HG03558 (cell line): ENCODE measurements around the gene HCRTR1.

Source experiments
- ATAC-seq: cut with Tn5 transposase; IDR thresholded peaks from one replicate; pipeline ENCODE4 v1.9.1; 2021; ENCODE audit warnings: moderate number of reproducible peaks; ENCODE audit not compliant: unreplicated experiment; ENCODE audit errors: extremely low read depth

HCRTR1 gene

DNA sequence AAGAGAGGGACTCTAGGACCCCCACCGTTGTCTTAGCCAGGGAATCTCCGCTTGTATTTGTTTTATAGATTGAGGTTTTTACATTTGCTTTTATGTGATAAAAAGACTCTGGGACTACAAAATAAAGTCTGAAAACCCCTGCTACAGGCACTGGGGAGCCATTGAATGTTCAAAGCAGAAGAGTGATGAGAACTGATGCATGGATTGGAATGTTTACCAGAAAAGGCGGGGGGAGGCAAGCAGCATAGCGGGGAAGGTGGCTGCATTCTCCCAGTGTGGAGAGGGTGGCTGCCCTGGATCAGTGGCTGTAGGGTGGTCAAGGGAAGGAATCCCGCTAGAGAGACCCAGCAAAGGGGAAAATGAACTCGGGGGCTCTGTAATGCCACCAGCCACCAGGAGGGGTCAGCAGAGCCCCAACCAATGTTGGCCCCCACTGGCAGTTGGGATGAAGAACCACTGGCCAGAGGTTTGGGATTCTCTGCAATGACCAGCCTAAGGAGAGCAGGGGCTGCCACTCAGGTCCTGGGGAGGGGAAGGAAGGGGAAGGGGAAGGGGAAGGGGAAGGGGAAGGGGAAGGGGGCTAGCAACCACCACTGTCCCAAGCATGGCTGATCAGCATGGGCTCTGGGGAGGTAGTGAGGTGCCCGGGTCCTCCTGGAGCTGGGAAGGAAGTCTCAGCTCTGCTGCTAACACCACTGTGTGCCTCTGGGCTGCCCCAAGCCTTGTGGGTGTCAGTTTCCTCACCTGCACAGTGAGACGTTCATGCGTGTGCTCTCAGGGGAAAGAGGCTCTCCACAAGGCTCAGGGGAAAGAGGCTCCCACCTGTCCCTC is 46.3 kb downstream of the HCRTR1 start:
- no peak for ATAC-seq

GRCh38 chr1:31664528-31664927 is 47.0 kb downstream of the HCRTR1 start:
- ATAC-seq = no peak

DNA sequence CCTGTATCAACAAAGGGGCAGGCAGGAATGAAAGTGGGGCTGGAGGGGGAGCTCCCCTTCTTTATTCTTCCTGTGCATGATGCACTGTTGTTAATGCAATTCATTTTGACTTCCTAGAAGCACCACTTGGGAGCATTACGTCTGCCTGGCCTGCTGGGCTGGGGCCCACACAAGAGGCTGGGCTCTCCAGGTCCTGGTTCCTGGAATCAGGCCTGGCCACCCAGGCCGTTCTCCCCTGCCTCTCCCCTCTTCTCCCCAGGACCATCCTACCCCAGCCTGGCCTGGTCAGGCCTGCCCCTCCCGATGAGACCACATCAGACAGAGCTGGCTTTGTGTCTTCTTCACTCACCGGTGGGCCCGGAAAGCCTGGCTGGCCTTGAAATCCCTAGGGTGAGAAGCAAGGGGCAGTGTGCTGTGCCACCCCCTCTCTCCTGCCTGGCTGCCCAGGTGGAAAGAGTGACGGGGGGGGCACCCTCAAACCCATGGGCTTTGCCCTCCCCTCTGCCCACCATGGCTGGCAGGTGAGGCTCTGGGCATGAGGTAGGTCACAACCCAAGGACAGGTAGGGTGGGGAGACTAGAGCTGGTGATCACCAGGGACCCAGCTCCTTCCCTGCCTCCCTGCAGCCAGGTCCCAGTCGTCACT is 47.9 kb downstream of the HCRTR1 start:
- no peak for ATAC-seq

- ATAC-seq = no peak
Observed at GRCh38 chr1:31666263-31666963, 48.9 kb downstream of the HCRTR1 start.

GRCh38 chr1:31667065-31667785 is 49.7 kb downstream of the HCRTR1 start:
- no peak for ATAC-seq

- no peak for ATAC-seq
Observed at GRCh38 chr1:31668303-31668883, 50.9 kb downstream of the HCRTR1 start.

DNA sequence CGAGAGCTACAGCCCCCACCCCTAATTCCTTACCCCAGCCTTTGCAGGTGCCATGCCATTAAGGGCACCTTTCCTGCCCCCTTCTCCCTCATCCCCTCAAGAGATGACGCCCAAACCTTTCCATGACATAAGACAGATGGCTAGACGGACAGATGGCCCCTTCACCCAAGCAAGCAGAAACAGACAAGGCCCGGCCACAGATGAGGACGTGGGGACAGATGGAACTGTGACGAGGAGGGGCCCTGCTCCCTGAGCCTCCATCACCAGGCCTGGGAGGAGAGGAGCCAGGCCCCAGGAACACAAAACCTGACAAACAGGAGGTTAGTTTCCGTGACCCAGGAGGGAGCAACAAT is 51.9 kb downstream of the HCRTR1 start:
- ATAC-seq = no peak

DNA sequence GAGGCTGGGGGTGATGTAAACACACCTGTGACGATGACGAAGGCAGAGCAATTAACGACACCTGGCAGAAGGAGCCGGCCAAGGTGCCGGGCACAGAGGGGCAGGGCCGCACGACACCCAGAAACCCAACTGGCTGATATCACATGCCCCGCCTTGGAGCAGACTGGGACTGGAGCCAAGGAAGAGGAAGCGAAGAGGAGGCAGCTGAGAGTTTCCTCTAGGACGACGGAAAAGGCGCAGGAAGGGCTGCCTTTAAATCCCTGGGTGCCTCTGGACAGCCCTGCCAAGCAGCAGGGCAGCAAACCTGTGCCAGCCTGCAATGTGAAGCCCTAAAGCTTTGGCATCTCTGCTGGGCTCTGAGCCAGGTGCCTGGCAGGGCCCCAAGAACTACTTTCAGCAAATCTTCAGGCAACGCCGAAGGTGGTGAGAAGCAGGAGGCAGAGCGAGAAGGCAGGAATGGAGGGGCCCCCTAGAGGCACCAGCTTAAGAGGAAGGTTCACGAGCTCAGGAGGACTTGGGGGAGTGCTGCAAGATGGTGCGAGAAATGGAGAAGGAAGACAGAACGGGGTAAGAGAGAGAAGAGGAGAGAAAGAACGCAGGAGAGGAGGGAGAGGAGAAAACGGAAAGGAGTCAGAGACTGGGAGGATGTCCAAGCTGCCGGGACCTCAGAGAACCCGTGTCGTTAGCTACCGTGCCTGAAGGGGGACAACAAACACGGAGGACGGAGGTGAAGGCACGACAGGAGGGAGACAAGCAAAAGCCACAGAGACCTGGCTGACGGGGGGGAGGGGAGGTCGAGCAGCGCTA is 52.5 kb downstream of the HCRTR1 start:
- no peak for ATAC-seq

DNA sequence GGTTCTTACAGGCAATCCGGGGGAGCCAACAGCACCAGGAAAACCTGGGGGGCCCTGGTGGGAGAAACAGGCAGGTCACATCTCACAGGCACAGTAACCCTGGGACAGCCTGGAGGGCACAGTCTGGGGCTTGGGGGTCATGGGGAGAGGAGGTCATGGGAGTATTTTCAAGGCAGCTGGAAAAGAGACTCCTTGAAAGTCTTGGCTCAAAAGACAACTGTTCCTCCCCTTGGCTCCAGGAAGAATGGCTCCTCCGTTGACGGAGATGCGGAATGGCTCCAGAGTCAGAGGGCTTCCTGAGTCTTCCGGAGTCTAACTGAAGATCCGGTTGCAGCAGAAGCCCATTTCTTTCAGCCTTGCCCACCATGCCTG is 53.1 kb downstream of the HCRTR1 start:
- ATAC-seq = no peak

DNA sequence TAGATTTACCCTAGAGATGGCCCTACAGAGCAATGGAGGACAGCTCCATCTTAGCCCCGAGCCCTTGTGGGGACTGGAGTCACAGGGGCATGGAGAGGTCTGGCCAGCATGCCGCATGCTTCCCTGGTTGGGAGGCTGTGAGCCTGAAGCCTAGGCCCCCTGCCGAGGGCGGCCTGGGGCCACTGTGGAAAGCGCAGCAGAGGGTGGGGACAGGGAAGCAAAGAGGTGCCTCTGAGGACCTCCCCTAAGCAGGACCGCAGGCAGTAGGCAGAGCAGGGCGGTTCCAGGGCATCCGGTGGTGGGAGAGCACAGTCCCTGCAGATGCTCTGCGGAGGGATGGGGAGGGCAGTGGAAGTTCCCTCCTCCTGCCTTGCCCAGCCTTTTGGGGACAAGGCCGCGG is 53.7 kb downstream of the HCRTR1 start:
- no peak for ATAC-seq

DNA sequence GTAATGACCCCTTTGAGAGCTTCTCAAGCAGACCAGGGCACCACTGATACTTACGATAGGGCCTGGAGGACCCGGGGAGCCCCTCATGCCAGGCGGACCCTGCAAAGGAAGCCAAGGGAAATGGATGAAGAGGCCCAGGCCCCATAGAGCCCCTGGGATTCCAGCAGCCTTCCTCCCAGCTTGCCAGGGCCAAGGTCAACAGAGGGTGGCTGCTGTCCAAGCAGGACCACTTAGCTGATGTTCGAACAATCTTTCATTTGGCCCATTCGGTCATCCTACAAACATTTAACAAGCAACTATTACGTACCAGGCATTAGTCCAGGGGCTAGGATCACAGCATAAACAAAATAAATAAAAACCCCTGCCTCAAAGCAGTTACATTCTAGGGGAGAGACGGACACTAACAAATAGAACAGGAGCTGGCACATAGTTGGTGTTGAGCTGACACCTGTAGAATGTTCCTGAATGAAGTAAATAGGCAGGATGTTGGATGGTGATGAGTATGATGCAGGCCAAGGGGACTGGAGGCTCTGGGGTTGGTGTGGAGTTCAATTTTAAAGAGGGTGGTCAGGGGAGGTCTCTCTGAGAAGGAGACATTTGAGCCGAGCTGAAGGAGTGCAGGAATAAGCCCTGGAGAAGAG is 54.2 kb downstream of the HCRTR1 start:
- no peak for ATAC-seq

DNA sequence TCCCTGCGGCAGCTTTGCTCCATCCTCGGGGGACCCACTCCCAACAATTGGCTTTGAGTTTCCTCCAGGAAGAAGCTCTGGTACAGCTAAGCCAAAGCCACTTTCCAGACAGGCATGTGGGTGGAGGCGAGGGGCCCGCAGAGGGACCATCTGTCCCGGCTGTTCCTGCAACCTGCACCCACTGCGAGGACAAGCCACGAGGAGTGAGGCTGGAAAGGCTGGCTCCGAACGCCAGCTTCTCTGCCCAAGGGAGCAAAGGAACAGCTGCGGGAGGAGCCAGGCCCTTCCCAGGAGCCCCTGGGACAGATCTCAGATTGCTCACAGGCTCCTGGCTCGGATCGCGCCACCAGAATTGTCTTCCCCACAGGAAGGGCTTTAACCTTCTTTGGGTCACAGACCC is 55.5 kb downstream of the HCRTR1 start:
- ATAC-seq = no peak

GRCh38 chr1:31673433-31673832 is 55.9 kb downstream of the HCRTR1 start:
- ATAC-seq = no peak

- no peak for ATAC-seq
Observed at GRCh38 chr1:31674626-31675025, 57.1 kb downstream of the HCRTR1 start.

- no peak for ATAC-seq
Observed at GRCh38 chr1:31675161-31675560, 57.7 kb downstream of the HCRTR1 start.

DNA sequence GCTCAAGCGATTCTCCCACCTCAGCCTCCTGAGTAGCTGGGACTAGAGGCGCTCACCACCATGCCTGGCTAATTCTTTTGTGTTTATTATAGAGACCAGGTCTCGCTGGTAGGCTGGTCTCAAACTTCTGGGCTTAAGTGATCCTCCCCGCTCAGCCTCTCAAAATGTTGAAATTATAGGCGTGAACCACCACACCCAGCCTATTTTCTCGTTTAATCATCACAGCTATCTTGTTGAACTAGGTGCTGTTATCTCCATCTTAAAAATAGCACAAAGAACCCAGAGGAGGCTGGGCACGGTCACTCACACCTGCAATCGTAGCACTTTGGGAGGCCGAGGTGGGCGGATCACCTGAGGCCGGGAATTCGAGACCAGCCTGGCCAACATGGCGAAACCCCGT is 58.3 kb downstream of the HCRTR1 start:
- ATAC-seq = no peak
